Erythroblast (primary cell): ENCODE measurements around the gene DST.

ENCODE experiments used
- GATA1 ChIP-seq: IDR thresholded peaks from 2 replicates; pipeline ENCODE4 v1.6.1; 2011; ENCODE audit warnings: low read depth, mild to moderate bottlenecking, control low read depth, low read length, moderate library complexity
- POLR2A ChIP-seq: IDR thresholded peaks from 2 replicates; pipeline ENCODE4 v1.6.1; 2011; ENCODE audit warnings: mild to moderate bottlenecking, low read length

GRCh38 chr6:56510984-56511531, 131.6 kb downstream of the DST start:
- TF ChIP-seq POLR2A: no peak
- no peak for TF ChIP-seq GATA1
